Common myeloid progenitor, CD34-positive (primary cell): ENCODE results near the gene ATR.
A peak's percentile ranks its signal among the peaks of the same experiment; 100 is the strongest.

Experiments
- CTCF ChIA-PET: fragments of 350-600 bp; sonication (Branson Sonifier 250); formaldehyde crosslinking; loops from one replicate; lab custom pipeline; 2021; ENCODE audit warnings: antibody characterized with exemption; lab: Charles Lee
- POLR2A ChIA-PET: fragments of 350-600 bp; sonication (Branson Sonifier 250); formaldehyde crosslinking; loops from one replicate; lab custom pipeline; 2021; ENCODE audit warnings: antibody characterized with exemption; lab: Charles Lee
- DNase-seq, 3 donors: peaks; one replicate each; pipeline versions ENCODE4 v3.0.0 to v3.0.0-alpha.2; 2013
- H3K27ac ChIP-seq, 2 experiments: 1 replicate in 1 of 2; 2 replicates in 1 of 2; pipeline ENCODE4 v1.7.0; 2013; ENCODE audit warnings: inconsistent platforms in 2 of 2, low read length in 2 of 2, mild to moderate bottlenecking in 2 of 2, low read depth in 1 of 2, moderate library complexity in 1 of 2; ENCODE audit not compliant: severe bottlenecking in 2 of 2, insufficient read depth in 1 of 2, poor library complexity in 1 of 2
- H3K27me3 ChIP-seq, 5 experiments: replicated peaks in 2 of 5; 1 replicate in 3 of 5; 2 replicates in 2 of 5; pipeline versions ENCODE4 v1.6.1 to v1.7.0; 2013; ENCODE audit warnings: low read length in 4 of 5, mild to moderate bottlenecking in 2 of 5, moderate library complexity in 2 of 5, inconsistent platforms in 1 of 5; ENCODE audit not compliant: insufficient read depth in 5 of 5, control insufficient read depth in 4 of 5
- H3K36me3 ChIP-seq, 4 experiments: 1 replicate in 2 of 4; 2 replicates in 2 of 4; pipeline versions ENCODE4 v1.6.1 to v1.7.0; 2013; ENCODE audit warnings: low read length in 3 of 4, control low read depth in 1 of 4, mild to moderate bottlenecking in 1 of 4; ENCODE audit not compliant: control insufficient read depth in 4 of 4, insufficient read depth in 4 of 4
- H3K4me1 ChIP-seq, 4 experiments: 1 replicate in 3 of 4; 2 replicates in 1 of 4; pipeline versions ENCODE4 v1.6.1 to v1.7.1; 2013; ENCODE audit warnings: low read length in 3 of 4, mild to moderate bottlenecking in 3 of 4, control low read depth in 1 of 4, inconsistent platforms in 1 of 4, moderate library complexity in 1 of 4; ENCODE audit not compliant: control insufficient read depth in 4 of 4, insufficient read depth in 4 of 4; ENCODE audit errors: control extremely low read depth in 1 of 4
- H3K4me3 ChIP-seq, 7 experiments: 1 replicate in 4 of 7; 2 replicates in 3 of 7; pipeline versions ENCODE4 v1.5.1 to v1.7.0; 2013; ENCODE audit warnings: mild to moderate bottlenecking in 7 of 7, low read length in 6 of 7, moderate library complexity in 6 of 7, inconsistent platforms in 2 of 7, low read depth in 2 of 7, control low read depth in 1 of 7; ENCODE audit not compliant: insufficient read depth in 4 of 7, control insufficient read depth in 1 of 7; ENCODE audit errors: extremely low read depth in 1 of 7
- H3K9me3 ChIP-seq, 5 experiments: 1 replicate in 4 of 5; 2 replicates in 1 of 5; pipeline versions ENCODE4 v1.6.1 to v1.7.1; 2013; ENCODE audit warnings: low read length in 4 of 5, mild to moderate bottlenecking in 2 of 5, inconsistent platforms in 1 of 5, low read depth in 1 of 5, moderate library complexity in 1 of 5; ENCODE audit not compliant: control insufficient read depth in 4 of 5, insufficient read depth in 2 of 5; ENCODE audit errors: control extremely low read depth in 1 of 5
- WGBS: methylation state at CpG from one replicate; pipeline ENCODE4 v1.1.5; 2013; ENCODE audit not compliant: insufficient coverage; 5-methylcytosine and 5-hydroxymethylcytosine counted together

ATR gene

GRCh38 chr3:142436951-142437585 lies 141.5 kb downstream of the ATR start:
- Histone ChIP-seq H3K36me3 (peaks cover 2 to 20% (median 6%) of the 10 kb centered on the region in 4 experiments), H3K27me3 (no peaks in the 10 kb centered on the region), H3K4me1 (no peaks in the 10 kb centered on the region), H3K4me3 (no peak overlapping the region), H3K27ac (no peak overlapping the region), H3K9me3 (peaks cover 0 to 3% (median 0%) of the 10 kb centered on the region in 5 experiments)
- ChIA-PET CTCF (interaction anchor here (1.2 kb wide), 1 partner anchor 8 kb away, joined by 3 read pairs; no protein-coding TSS in a partner anchor), POLR2A (no interaction called here)
- no peak for DNase-seq

- CTCF ChIA-PET: interaction anchor here (0.7 kb wide), 1 partner anchor 587 kb away, joined by 4 read pairs; no protein-coding TSS in a partner anchor
- peaks cover 10 to 34% (median 17%) of the 10 kb centered on the region in 4 experiments for H3K36me3 ChIP-seq
- 100% methylated on average over 1 of the region's 4 CpGs for WGBS
- no peak for DNase-seq
- H3K4me3 ChIP-seq: no peak overlapping the region
- POLR2A ChIA-PET: interaction anchor here (0.6 kb wide), 1 partner anchor 500 kb away, joined by 6 read pairs; no protein-coding TSS in a partner anchor
- no peak overlapping the region for H3K27ac ChIP-seq
- no peaks in the 10 kb centered on the region for H3K4me1 ChIP-seq
- H3K27me3 ChIP-seq: no peaks in the 10 kb centered on the region
- H3K9me3 ChIP-seq: no peaks in the 10 kb centered on the region
These were observed 144.0 kb downstream of the ATR start for GRCh38 chr3:142434503-142434902.

GRCh38 chr3:142433110-142433509 lies 145.4 kb downstream of the ATR start:
- ChIA-PET CTCF (no interaction called here), POLR2A (no interaction called here)
- no peaks in the 10 kb centered on the region for H3K27me3 ChIP-seq
- H3K4me1 ChIP-seq: no peaks in the 10 kb centered on the region
- no peak for DNase-seq
- no CpG with 5 or more reads among the region's 2 CpGs for WGBS
- no peak overlapping the region for H3K27ac ChIP-seq
- no peak overlapping the region for H3K4me3 ChIP-seq
- H3K9me3 ChIP-seq: no peaks in the 10 kb centered on the region
- peaks cover 15 to 38% (median 25%) of the 10 kb centered on the region in 4 experiments for H3K36me3 ChIP-seq

- no peak for DNase-seq
- no peaks in the 10 kb centered on the region for H3K9me3 ChIP-seq
- POLR2A ChIA-PET: no interaction called here
- CTCF ChIA-PET: no interaction called here
- H3K4me3 ChIP-seq: no peak overlapping the region
- no peak overlapping the region for H3K27ac ChIP-seq
- H3K4me1 ChIP-seq: no peaks in the 10 kb centered on the region
- peaks cover 24 to 46% (median 31%) of the 10 kb centered on the region in 4 experiments for H3K36me3 ChIP-seq
- no peaks in the 10 kb centered on the region for H3K27me3 ChIP-seq
These were observed 149.0 kb downstream of the ATR start for GRCh38 chr3:142429582-142429981.

- Histone ChIP-seq H3K27ac (peak overlapping the region in 1 of 2 experiments; percentile 0), H3K9me3 (no peaks in the 10 kb centered on the region), H3K4me1 (no peaks in the 10 kb centered on the region), H3K4me3 (no peak overlapping the region), H3K27me3 (no peaks in the 10 kb centered on the region), H3K36me3 (peaks cover 19 to 47% (median 31%) of the 10 kb centered on the region in 4 experiments)
- POLR2A ChIA-PET: no interaction called here
- no peak for DNase-seq
- CTCF ChIA-PET: no interaction called here
- WGBS: no CpG with 5 or more reads among the region's 1 CpG
These were observed 153.8 kb downstream of the ATR start for GRCh38 chr3:142424754-142425153.

- 92% methylated on average over 4 of the region's 5 CpGs for WGBS
- Histone ChIP-seq H3K4me1 (no peaks in the 10 kb centered on the region), H3K27me3 (no peaks in the 10 kb centered on the region), H3K4me3 (no peak overlapping the region), H3K36me3 (peaks cover 19 to 67% (median 34%) of the 10 kb centered on the region in 4 experiments), H3K27ac (no peak overlapping the region), H3K9me3 (no peaks in the 10 kb centered on the region)
- ChIA-PET POLR2A (interaction anchor here (0.6 kb wide), 1 partner anchor 8 kb away, joined by 3 read pairs; no protein-coding TSS in a partner anchor), CTCF (no interaction called here)
- no peak for DNase-seq
These were observed 159.5 kb downstream of the ATR start for GRCh38 chr3:142418926-142419592.

GRCh38 chr3:142417302-142417701 lies 161.2 kb downstream of the ATR start:
- no peaks in the 10 kb centered on the region for H3K4me1 ChIP-seq
- no peak overlapping the region for H3K27ac ChIP-seq
- peaks cover 20 to 78% (median 35%) of the 10 kb centered on the region in 4 experiments for H3K36me3 ChIP-seq
- ChIA-PET CTCF (interaction anchor here (1.5 kb wide), 1 partner anchor 28 kb away, joined by 3 read pairs; no protein-coding TSS in a partner anchor), POLR2A (no interaction called here)
- WGBS: no CpG with 5 or more reads among the region's 1 CpG
- H3K27me3 ChIP-seq: no peaks in the 10 kb centered on the region
- no peak for DNase-seq
- H3K4me3 ChIP-seq: no peak overlapping the region
- H3K9me3 ChIP-seq: no peaks in the 10 kb centered on the region
